Sigmoid colon (tissue), 4 donors: ENCODE measurements around the gene ENPP1.

ENCODE experiments used
- CTCF ChIP-seq, 4 experiments: fragments of 450-650 bp in 3 of 4; fragments of 200-600 bp in 1 of 4; IDR thresholded peaks; one replicate each; pipeline ENCODE4 v1.5.1; 2016 to 2019; ENCODE audit warnings: antibody characterized with exemption in 4 of 4, mild to moderate bottlenecking in 3 of 4, moderate library complexity in 2 of 4
- EP300 ChIP-seq, 4 donors: sonication (generic); formaldehyde crosslinking; IDR thresholded peaks; one replicate each; pipeline ENCODE4 v1.6.1; 2017; ENCODE audit warnings: antibody characterized with exemption in 4 of 4
- POLR2A ChIP-seq, 2 donors: fragments of 450-650 bp; IDR thresholded peaks; one replicate each; pipeline ENCODE4 v1.6.1; 2016; ENCODE audit warnings: antibody characterized with exemption in 2 of 2, mild to moderate bottlenecking in 2 of 2, moderate library complexity in 2 of 2

GRCh38 chr6:131843768-131844167 lies 35.9 kb downstream of the ENPP1 start:
- TF ChIP-seq CTCF (IDR thresholded peaks at IDR 0.05) (no peak), POLR2A (IDR thresholded peaks at IDR 0.05) (no peak), EP300 (IDR thresholded peaks at IDR 0.05) (no peak)
